ENCODE data around the gene STK32C.

DNA sequence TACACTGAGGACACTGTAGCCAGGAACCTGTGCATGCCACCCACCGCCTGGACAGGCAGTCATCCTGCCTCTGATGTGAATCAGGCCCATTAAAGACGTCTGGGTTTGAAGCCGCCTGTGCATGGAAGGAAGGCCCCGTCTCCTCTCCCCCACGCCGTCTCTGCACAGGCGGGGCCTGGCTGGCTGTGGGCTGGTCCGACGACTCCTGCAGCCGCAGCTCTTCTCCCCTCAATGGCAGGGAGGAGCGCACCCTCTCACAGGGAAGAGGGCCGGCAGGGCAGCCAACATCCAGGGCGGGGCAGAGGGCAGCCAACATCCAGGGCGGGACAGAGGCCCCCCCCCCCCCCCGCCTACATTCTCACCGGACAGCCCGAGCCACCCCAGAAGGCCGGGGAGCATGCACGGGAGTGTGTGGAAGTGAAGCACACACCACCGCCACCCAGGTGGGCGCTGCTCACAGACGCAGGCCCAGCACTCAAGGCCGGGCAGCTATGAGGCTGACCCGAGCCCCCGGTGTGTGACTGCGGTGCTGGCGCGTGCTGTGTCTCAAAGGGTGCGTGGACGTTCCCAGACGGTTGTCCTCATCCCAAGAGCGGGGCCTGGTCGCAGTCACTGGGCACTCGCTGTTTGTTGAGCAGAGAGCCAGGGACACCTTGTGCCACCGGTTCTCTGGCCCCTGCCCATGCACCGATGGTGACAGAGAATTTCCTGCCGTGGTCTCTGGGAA is 101.9 kb downstream of the STK32C start:
- TF ChIP-seq, protein P1, sequence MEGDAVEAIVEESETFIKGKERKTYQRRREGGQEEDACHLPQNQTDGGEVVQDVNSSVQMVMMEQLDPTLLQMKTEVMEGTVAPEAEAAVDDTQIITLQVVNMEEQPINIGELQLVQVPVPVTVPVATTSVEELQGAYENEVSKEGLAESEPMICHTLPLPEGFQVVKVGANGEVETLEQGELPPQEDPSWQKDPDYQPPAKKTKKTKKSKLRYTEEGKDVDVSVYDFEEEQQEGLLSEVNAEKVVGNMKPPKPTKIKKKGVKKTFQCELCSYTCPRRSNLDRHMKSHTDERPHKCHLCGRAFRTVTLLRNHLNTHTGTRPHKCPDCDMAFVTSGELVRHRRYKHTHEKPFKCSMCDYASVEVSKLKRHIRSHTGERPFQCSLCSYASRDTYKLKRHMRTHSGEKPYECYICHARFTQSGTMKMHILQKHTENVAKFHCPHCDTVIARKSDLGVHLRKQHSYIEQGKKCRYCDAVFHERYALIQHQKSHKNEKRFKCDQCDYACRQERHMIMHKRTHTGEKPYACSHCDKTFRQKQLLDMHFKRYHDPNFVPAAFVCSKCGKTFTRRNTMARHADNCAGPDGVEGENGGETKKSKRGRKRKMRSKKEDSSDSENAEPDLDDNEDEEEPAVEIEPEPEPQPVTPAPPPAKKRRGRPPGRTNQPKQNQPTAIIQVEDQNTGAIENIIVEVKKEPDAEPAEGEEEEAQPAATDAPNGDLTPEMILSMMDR (IDR thresholded peaks at IDR 0.05): no peak
- no peak for TF ChIP-seq POLR2A (IDR thresholded peaks at IDR 0.05)

Data from suprapubic skin (tissue), 3 donors.